Neutrophil (primary cell): ENCODE results near the gene CAPN5.

Experiments used
- H3K27ac ChIP-seq: fragments of 200-600 bp; sonication (generic); 2 replicates; pipeline ENCODE4 v1.5.1; 2016; ENCODE audit warnings: mild to moderate bottlenecking, moderate library complexity
- H3K27me3 ChIP-seq: fragments of 200-600 bp; sonication (generic); 2 replicates; pipeline ENCODE4 v1.6.0; 2016; ENCODE audit warnings: mild to moderate bottlenecking
- H3K36me3 ChIP-seq: fragments of 200-600 bp; sonication (generic); 2 replicates; pipeline ENCODE4 v1.5.1; 2017
- H3K4me1 ChIP-seq, 2 experiments: fragments of 200-600 bp in 1 of 2; sonication (generic) in 1 of 2; 1 replicate in 1 of 2; 2 replicates in 1 of 2; pipeline versions ENCODE4 v1.5.1 to v1.6.1; 2013 to 2016; ENCODE audit warnings: low read depth in 1 of 2, low read length in 1 of 2, mild to moderate bottlenecking in 1 of 2, moderate library complexity in 1 of 2; ENCODE audit not compliant: control insufficient read depth in 1 of 2, insufficient read depth in 1 of 2
- H3K4me3 ChIP-seq, 2 experiments: fragments of 200-600 bp in 1 of 2; sonication (generic) in 1 of 2; 1 replicate in 1 of 2; 2 replicates in 1 of 2; pipeline ENCODE4 v1.5.1; 2013 to 2016; ENCODE audit warnings: low read depth in 1 of 2, low read length in 1 of 2, mild to moderate bottlenecking in 1 of 2, moderate library complexity in 1 of 2
- H3K9me3 ChIP-seq: fragments of 200-600 bp; sonication (generic); 2 replicates; pipeline ENCODE4 v1.5.1; 2016
- CTCF ChIP-seq: fragments of 200-600 bp; sonication (generic); IDR thresholded peaks from 2 replicates; pipeline ENCODE4 v1.5.1; 2016; ENCODE audit warnings: antibody characterized with exemption

Gene CAPN5

DNA sequence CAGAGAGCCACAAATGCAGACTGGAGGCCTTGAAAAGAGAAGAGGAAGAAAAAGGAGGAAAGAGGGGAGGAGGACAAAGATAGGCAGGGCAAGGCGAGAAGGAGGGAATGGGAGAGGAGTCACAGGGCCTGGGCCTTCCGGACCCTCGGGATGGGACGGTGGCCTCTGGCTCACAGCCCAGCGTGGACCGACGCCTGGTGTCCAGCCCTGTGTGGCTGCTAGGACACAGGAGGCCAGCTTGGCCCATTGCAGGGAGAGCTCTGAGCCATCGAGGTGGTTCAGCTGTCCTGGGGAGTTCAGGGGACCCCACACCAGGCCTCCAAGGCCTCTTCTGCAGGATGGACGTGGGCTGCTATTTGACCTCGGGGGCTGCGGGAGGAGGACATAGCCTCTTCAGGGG is 70.7 kb downstream of the CAPN5 start:
- no peaks in the 10 kb centered on the region for H3K9me3 ChIP-seq
- H3K36me3 ChIP-seq: no peaks in the 10 kb centered on the region
- TF ChIP-seq CTCF: no peak
- no peak overlapping the region for H3K27ac ChIP-seq
- no peak overlapping the region for H3K4me3 ChIP-seq
- H3K4me1 ChIP-seq: no peaks in the 10 kb centered on the region
- H3K27me3 ChIP-seq: peaks cover 57% of the 10 kb centered on the region

DNA sequence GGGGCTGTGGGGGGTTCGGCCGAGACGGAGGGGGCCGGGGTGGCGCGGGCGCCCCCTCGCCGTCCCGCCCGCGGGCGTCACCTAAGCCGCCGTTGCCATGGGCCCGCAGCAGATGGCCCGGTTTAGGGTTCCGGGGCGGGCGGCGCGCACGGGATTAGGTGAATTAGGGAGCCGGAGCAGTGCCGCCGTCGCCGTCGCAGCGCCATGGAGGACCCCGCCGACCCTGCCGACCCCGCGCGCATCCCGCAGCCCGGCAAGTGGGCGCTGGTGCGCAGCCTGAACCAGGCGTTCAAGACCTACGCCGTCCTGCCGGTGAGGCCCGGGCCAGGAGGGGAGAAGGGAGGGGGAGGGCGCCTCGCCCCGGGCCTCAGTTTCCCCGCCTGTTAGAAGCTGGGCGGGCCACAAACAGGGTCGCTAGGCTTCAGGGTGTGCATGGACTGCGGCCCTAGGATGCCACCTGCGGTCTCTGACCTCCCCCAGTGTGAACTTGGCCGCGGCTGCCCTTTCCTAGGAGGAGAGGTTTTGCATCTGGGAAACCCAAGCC is 71.4 kb downstream of the CAPN5 start:
- H3K4me3 ChIP-seq: no peak overlapping the region
- H3K9me3 ChIP-seq: no peaks in the 10 kb centered on the region
- no peak overlapping the region for H3K27ac ChIP-seq
- H3K4me1 ChIP-seq: no peaks in the 10 kb centered on the region
- no peaks in the 10 kb centered on the region for H3K36me3 ChIP-seq
- H3K27me3 ChIP-seq: peaks cover 57% of the 10 kb centered on the region
- no peak for TF ChIP-seq CTCF

DNA sequence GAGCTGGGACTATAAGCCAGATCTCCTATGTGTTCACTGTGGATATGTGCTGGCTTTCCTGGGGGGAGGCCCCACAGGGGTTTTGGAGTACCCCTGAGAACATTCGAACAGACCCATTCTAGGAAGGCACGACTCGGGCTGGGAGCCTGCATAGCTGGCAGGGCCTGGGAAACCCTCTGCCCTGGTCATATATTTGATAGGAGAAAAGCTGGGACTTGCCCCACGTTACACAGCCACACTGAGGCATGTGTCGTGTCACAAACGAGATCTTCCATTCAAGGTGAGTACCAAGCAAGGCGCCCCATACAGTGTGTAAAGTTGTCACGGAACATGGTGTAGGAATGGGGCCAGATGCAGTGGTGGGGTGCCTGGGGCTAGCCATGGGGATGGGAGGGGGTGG is 72.4 kb downstream of the CAPN5 start:
- no peak for TF ChIP-seq CTCF
- H3K27me3 ChIP-seq: peaks cover 57% of the 10 kb centered on the region
- H3K9me3 ChIP-seq: no peaks in the 10 kb centered on the region
- no peaks in the 10 kb centered on the region for H3K4me1 ChIP-seq
- no peak overlapping the region for H3K4me3 ChIP-seq
- H3K36me3 ChIP-seq: no peaks in the 10 kb centered on the region
- no peak overlapping the region for H3K27ac ChIP-seq

DNA sequence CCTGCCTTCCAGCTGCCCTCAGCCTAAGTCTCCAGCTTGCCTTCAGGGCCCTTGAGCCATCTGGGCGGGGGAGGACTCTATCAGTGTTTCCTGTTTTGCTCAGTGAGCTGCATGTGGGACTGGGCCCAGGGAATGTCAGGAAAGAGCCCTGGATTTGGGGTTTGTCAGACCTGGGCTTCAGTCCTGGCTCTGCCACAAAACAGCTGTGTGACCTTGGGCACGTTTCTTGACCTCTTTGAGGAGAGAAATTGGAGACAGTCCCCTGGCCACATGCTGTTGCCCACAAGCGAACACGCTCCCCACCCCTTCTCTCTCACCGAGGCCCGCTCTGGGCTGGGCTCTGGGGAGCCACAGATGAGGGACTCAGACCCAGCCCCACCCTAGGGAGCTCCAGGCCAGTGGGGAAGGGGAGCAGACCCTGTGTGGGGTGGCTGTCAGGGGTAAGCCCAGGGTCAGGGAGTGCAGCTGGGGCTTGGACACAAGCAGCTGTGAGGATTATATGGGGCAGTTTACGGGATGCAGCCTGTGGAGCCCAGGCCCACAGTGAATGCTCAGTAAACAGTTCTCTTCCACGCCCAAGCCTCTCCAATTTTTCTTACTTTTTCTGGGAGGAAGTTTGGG is 73.6 kb downstream of the CAPN5 start:
- Histone ChIP-seq H3K27me3 (peaks cover 52% of the 10 kb centered on the region), H3K9me3 (no peaks in the 10 kb centered on the region), H3K4me1 (no peaks in the 10 kb centered on the region), H3K27ac (no peak overlapping the region), H3K4me3 (no peak overlapping the region), H3K36me3 (no peaks in the 10 kb centered on the region)
- no peak for TF ChIP-seq CTCF

DNA sequence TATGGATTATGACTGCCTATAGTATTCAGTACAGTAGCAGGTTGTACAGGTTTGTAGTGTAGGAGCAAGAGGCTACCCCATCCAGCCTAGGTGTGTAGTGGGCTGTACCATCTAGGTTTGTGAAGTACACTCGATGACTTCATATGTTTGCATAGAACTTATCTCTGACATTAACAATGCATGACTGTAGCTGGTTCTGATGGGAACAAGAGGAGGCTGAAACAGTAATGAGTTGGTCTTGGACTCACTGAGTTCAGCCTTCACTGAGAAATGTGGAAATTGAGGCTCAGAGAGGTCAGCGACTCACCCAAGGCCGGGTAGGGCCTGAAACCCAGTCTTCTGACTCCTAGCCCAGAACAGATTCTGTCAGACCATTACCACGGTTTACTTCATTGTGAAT is 74.3 kb downstream of the CAPN5 start:
- Histone ChIP-seq H3K27me3 (peaks cover 49% of the 10 kb centered on the region), H3K27ac (no peak overlapping the region), H3K4me1 (no peaks in the 10 kb centered on the region), H3K36me3 (no peaks in the 10 kb centered on the region), H3K9me3 (no peaks in the 10 kb centered on the region), H3K4me3 (no peak overlapping the region)
- TF ChIP-seq CTCF: no peak
